ENCODE measurements around the gene ARF3. TPM values are rescaled to one million over a fixed set of nuclear protein-coding genes. Genes with fewer than 3 reads are reported as not detected.

ARF3 gene
- total RNA-seq, 1 experiment from 2014 or later, result 263 TPM

DNA sequence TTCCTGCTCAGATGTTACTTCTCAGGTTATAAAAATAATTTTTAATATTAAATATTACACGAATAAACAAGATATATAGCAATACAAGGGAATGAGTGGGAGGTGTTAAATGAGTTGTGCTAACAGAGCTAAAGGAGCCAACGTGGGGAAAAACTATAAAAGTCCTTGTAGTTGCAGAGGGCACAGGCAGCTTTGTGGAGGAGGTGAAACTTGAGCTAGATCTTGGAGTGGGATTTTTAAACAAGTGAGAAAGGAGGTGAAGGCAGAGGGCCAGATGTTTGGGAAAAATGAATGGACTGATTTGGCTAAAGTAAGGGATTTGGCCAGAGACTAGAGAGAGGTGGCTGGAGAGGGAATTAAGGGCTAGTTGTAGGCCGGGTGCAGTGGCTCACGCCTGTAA, 26.8 kb downstream of the ARF3 start:
- H3K4me1 Mint-ChIP-seq, result peaks cover 3 to 4% of the 10 kb centered on the region in 2 experiments

More for the DNA sequence above, 26.8 kb downstream of the ARF3 start:
- H2BK12ac ChIP-seq (ENCODE audit: insufficient read length, low read depth, low read length), result no peak overlapping the region
- no peak for DNase-seq
- no peak overlapping the region for H2BK15ac ChIP-seq (ENCODE audit: low read depth, low read length)
- WGBS (ENCODE audit: extremely low coverage, insufficient read length, low lambda C conversion rate), result no CpG with 5 or more reads among the region's 4 CpGs
- H3K18ac ChIP-seq (ENCODE audit: insufficient read length, low read depth, low read length), result no peak overlapping the region
- no peaks in the 10 kb centered on the region for H3K23me2 ChIP-seq (ENCODE audit: insufficient read length, low read depth, low read length, poor library complexity, severe bottlenecking)
- no peaks in the 10 kb centered on the region for H3K79me1 ChIP-seq (ENCODE audit: insufficient read depth, low read depth, low read length, poor library complexity, severe bottlenecking)
- H3K4me1 ChIP-seq (ENCODE audit: insufficient read depth, low read length), result no peaks in the 10 kb centered on the region
- no peaks in the 10 kb centered on the region for H3K27me3 ChIP-seq (ENCODE audit: insufficient read depth, low read length)
- H2BK20ac ChIP-seq (ENCODE audit: low read depth, low read length, poor library complexity, severe bottlenecking), result no peak overlapping the region
- Mint-ChIP-seq H3K9me3 (no peaks in the 10 kb centered on the region), H3K27me3 (ENCODE audit: low read depth) (no peaks in the 10 kb centered on the region), H3K4me3 (no peak overlapping the region), H3K27ac (no peak overlapping the region), H3K36me3 (ENCODE audit: insufficient read depth in 1 of 3, low read depth in 3 of 3) (peaks cover 33 to 67% (median 50%) of the 10 kb centered on the region in 3 experiments)
- H2AFZ ChIP-seq (ENCODE audit: low read length), result no peak overlapping the region
- no peak overlapping the region for H3K9ac ChIP-seq (ENCODE audit: extremely low read depth, insufficient read length, low read length)
- no peak overlapping the region for H3K4me2 ChIP-seq (ENCODE audit: insufficient read depth, insufficient read length, low read length)
- no peak overlapping the region for H3K14ac ChIP-seq (ENCODE audit: insufficient read depth, low read length)
- no peak overlapping the region for H4K8ac ChIP-seq (replicated peaks; ENCODE audit: insufficient read length, low read depth, low read length)
- H2AK5ac ChIP-seq (ENCODE audit: insufficient read length, low read length), result no peak overlapping the region
- no peak overlapping the region for H4K91ac ChIP-seq (ENCODE audit: insufficient read length, low read depth, low read length)
- no peaks in the 10 kb centered on the region for H3K9me3 ChIP-seq (ENCODE audit: control insufficient read depth, low read depth, low read length)
- H2BK120ac ChIP-seq (ENCODE audit: low read depth, low read length, poor library complexity, severe bottlenecking), result no peak overlapping the region
- no peaks in the 10 kb centered on the region for H4K20me1 ChIP-seq (ENCODE audit: control insufficient read depth, insufficient read depth, insufficient read length)
- H3T11ph ChIP-seq (ENCODE audit: low read length), result no peak overlapping the region
- no peaks in the 10 kb centered on the region for H3K79me2 ChIP-seq (ENCODE audit: insufficient read depth, low read length)
- TF ChIP-seq, protein P1, sequence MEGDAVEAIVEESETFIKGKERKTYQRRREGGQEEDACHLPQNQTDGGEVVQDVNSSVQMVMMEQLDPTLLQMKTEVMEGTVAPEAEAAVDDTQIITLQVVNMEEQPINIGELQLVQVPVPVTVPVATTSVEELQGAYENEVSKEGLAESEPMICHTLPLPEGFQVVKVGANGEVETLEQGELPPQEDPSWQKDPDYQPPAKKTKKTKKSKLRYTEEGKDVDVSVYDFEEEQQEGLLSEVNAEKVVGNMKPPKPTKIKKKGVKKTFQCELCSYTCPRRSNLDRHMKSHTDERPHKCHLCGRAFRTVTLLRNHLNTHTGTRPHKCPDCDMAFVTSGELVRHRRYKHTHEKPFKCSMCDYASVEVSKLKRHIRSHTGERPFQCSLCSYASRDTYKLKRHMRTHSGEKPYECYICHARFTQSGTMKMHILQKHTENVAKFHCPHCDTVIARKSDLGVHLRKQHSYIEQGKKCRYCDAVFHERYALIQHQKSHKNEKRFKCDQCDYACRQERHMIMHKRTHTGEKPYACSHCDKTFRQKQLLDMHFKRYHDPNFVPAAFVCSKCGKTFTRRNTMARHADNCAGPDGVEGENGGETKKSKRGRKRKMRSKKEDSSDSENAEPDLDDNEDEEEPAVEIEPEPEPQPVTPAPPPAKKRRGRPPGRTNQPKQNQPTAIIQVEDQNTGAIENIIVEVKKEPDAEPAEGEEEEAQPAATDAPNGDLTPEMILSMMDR (conservative IDR thresholded peaks at IDR 0.05), result no peak
- no peak overlapping the region for H2BK5ac ChIP-seq (ENCODE audit: insufficient read length, low read length)
- H3K27ac ChIP-seq (ENCODE audit: insufficient read length, low read depth, low read length), result no peak overlapping the region
- H3K56ac ChIP-seq (ENCODE audit: insufficient read length, low read depth, low read length), result no peak overlapping the region
- no peak overlapping the region for H3K4ac ChIP-seq (ENCODE audit: low read depth, low read length)
- no peak overlapping the region for H3K23ac ChIP-seq (ENCODE audit: insufficient read length, low read depth, low read length)
- H4K5ac ChIP-seq (ENCODE audit: insufficient read length, low read depth, low read length), result no peak overlapping the region
